Activated naive CD4-positive, alpha-beta T cell treated with anti-CD3 and anti-CD28 coated beads for 36 hours (primary cell): Measurements from ENCODE around the gene CDA. TPM values are rescaled to one million over a fixed set of nuclear protein-coding genes. Genes with fewer than 3 reads are reported as not detected.

Experiments
- CTCF ChIA-PET: fragments of 350-600 bp; sonication (Branson Sonifier 250); formaldehyde crosslinking; loops from one replicate; lab custom pipeline; 2021; ENCODE audit warnings: antibody characterized with exemption; lab: Charles Lee
- DNase-seq: peaks from one replicate; pipeline ENCODE4 v3.0.0-alpha.2; 2020
- H3K27ac Mint-ChIP-seq: one replicate; pipeline ENCODE4 v1.8.0; 2021; ENCODE audit warnings: mild to moderate bottlenecking, mixed read lengths
- H3K27me3 Mint-ChIP-seq: one replicate; pipeline ENCODE4 v1.8.0; 2021; ENCODE audit warnings: low read depth, mixed read lengths
- H3K36me3 Mint-ChIP-seq: one replicate; pipeline ENCODE4 v1.8.0; 2021; ENCODE audit warnings: low read depth, mixed read lengths
- H3K4me1 Mint-ChIP-seq: one replicate; pipeline ENCODE4 v1.8.0; 2021; ENCODE audit warnings: low read depth, mixed read lengths
- H3K4me3 Mint-ChIP-seq: one replicate; pipeline ENCODE4 v1.8.0; 2021; ENCODE audit warnings: mild to moderate bottlenecking, moderate library complexity, mixed read lengths
- H3K9me3 Mint-ChIP-seq: one replicate; pipeline ENCODE4 v1.8.0; 2021; ENCODE audit warnings: mixed read lengths
- intact Hi-C: fragments of 100-400 bp; cut with micrococcal nuclease; formaldehyde crosslinking; loops from one replicate; pipeline ENCODE4 v1.15.1; 2023
- total RNA-seq, 2 experiments: library from RNA; stranded (reverse); gene quantifications; one replicate each; pipeline ENCODE4 v1.2.3, GENCODE V29; 2021

CDA gene
- total RNA-seq, 2 experiments from 2014 or later: not detected

DNA sequence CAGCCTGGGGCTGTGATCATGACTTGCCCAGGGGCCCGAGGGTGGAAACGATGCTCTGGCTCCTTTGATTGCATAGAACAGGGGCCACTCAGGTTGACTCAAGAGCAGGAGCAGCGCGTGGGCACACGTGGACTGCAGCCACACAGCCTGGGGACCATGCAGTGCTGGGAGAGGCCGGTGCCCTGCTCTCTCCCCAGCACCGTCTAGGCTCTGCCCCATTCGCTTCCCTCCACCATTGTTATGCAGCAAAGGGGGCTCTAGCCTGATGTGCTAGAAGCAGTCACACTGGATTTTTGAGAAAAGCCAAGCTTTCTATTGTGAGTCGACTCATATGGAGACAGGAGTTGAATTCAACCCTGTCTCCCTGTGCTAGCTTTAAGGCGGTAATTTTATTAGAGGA is 53.1 kb downstream of the CDA start:
- H3K36me3 Mint-ChIP-seq: no peaks in the 10 kb centered on the region

DNA sequence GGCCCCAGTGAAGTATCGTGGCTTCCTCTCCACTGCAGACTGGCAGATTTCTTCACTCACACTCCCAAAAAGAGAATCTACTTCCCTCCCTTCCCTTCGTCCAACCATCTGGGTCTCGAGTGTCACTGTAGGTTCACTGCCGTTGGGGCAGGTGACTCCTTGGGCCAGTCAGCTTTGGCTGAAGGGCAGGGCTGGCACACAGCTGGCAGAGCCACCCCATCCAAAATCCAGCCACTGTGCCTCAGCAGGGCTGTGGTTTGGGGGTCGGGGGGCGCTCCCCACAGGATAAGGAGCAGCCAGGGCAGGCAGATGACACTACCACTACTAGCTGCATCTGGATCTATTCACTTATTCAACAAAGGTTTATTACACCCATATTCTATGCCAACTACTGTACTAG is 54.2 kb downstream of the CDA start:
- Mint-ChIP-seq H3K36me3 (no peaks in the 10 kb centered on the region), H3K27me3 (no peaks in the 10 kb centered on the region), H3K4me1 (peaks cover 2% of the 10 kb centered on the region), H3K27ac (no peak overlapping the region), H3K9me3 (no peaks in the 10 kb centered on the region), H3K4me3 (no peak overlapping the region)
- intact Hi-C loops: no loop called here
- DNase-seq: no peak
- CTCF ChIA-PET: interaction anchor here (0.6 to 1.6 kb wide), 4 partner anchors 9 to 1627 kb away, joined by 3 to 5 read pairs (median 3); no protein-coding TSS in a partner anchor

More for the DNA sequence above, 53.1 kb downstream of the CDA start:
- Mint-ChIP-seq H3K4me3 (no peak overlapping the region), H3K27me3 (no peaks in the 10 kb centered on the region), H3K27ac (no peak overlapping the region), H3K9me3 (no peaks in the 10 kb centered on the region), H3K4me1 (peaks cover 2% of the 10 kb centered on the region)
- no peak for DNase-seq
- CTCF ChIA-PET: interaction anchor here (0.7 to 2.3 kb wide), 4 partner anchors 8 to 116 kb away, joined by 3 to 5 read pairs (median 4); no protein-coding TSS in a partner anchor
- intact Hi-C loops: no loop called here

DNA sequence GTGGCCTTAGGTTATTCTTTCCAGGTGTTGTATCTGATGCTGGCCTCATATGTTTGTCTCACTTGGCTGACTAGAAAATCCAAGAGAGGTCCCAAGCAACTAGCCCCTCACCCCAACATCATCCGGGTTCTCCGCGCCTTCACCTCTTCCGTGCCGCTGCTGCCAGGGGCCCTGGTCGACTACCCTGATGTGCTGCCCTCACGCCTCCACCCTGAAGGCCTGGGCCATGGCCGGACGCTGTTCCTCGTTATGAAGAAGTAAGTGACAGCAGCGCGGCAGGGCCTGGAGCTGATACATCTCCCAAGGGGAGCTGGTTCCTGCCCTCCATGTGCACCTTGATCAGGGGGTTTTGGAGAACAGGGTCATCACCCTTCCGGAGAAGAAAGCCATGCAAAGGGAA is 55.5 kb downstream of the CDA start:
- H3K9me3 Mint-ChIP-seq: no peaks in the 10 kb centered on the region
- intact Hi-C loops: no loop called here
- H3K4me1 Mint-ChIP-seq: peaks cover 2% of the 10 kb centered on the region
- no peak overlapping the region for H3K27ac Mint-ChIP-seq
- CTCF ChIA-PET: no interaction called here
- H3K36me3 Mint-ChIP-seq: peaks cover under 1% of the 10 kb centered on the region
- no peak for DNase-seq
- H3K27me3 Mint-ChIP-seq: no peaks in the 10 kb centered on the region
- H3K4me3 Mint-ChIP-seq: no peak overlapping the region

DNA sequence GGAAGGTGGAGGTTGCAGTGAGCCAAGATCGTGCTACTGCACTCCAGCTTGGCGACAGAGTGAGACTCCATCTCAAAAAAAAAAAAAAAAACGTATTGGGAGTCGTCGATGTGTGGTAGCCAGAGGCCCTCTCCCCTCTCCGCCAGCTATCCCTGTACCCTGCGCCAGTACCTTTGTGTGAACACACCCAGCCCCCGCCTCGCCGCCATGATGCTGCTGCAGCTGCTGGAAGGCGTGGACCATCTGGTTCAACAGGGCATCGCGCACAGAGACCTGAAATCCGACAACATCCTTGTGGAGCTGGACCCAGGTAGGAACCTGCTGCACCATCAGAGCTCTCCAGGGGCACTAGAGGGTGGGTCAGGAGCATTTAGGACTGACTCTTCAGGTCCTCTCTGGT is 56.5 kb downstream of the CDA start:
- Mint-ChIP-seq H3K4me3 (no peak overlapping the region), H3K4me1 (no peaks in the 10 kb centered on the region), H3K27ac (no peak overlapping the region), H3K36me3 (peaks cover 8% of the 10 kb centered on the region), H3K27me3 (no peaks in the 10 kb centered on the region), H3K9me3 (no peaks in the 10 kb centered on the region)
- CTCF ChIA-PET: interaction anchor here (0.6 to 2.0 kb wide), 4 partner anchors 12 to 538 kb away, joined by 4 to 9 read pairs (median 4); no protein-coding TSS in a partner anchor
- intact Hi-C loops: no loop called here
- DNase-seq: no peak

DNA sequence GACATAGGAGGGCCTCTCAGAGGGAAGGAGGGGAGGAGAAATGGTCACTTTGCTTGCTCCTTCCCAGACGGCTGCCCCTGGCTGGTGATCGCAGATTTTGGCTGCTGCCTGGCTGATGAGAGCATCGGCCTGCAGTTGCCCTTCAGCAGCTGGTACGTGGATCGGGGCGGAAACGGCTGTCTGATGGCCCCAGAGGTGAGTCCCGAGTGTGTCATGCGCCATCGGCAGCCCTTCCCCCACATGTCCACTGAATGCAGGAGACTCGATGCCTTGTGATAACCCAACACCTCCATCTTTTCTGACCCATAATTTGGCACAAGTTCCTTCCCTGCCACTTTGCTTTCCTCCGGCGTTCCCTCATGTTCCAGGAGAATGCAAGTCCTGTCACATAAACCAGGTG is 59.5 kb downstream of the CDA start:
- no peaks in the 10 kb centered on the region for H3K27me3 Mint-ChIP-seq
- intact Hi-C loops: no loop called here
- peaks cover 14% of the 10 kb centered on the region for H3K36me3 Mint-ChIP-seq
- DNase-seq: no peak
- H3K27ac Mint-ChIP-seq: no peak overlapping the region
- no peak overlapping the region for H3K4me3 Mint-ChIP-seq
- H3K4me1 Mint-ChIP-seq: no peaks in the 10 kb centered on the region
- H3K9me3 Mint-ChIP-seq: no peaks in the 10 kb centered on the region
- CTCF ChIA-PET: interaction anchor here (1.5 to 2.6 kb wide), 2 partner anchors 9 to 49 kb away, joined by 3 to 7 read pairs; no protein-coding TSS in a partner anchor

DNA sequence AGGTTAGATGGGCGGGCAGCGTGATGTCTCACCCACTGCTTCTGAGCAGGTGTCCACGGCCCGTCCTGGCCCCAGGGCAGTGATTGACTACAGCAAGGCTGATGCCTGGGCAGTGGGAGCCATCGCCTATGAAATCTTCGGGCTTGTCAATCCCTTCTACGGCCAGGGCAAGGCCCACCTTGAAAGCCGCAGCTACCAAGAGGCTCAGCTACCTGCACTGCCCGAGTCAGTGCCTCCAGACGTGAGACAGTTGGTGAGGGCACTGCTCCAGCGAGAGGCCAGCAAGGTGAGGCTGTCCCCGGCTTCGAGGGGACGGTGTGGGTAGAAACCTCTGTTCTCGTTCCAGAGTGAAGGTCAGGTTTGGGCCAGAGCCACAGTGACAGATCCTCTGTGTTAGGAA is 60.0 kb downstream of the CDA start:
- H3K27ac Mint-ChIP-seq: no peak overlapping the region
- intact Hi-C loops: no loop called here
- no peaks in the 10 kb centered on the region for H3K4me1 Mint-ChIP-seq
- H3K27me3 Mint-ChIP-seq: no peaks in the 10 kb centered on the region
- no peak for DNase-seq
- H3K4me3 Mint-ChIP-seq: no peak overlapping the region
- CTCF ChIA-PET: interaction anchor here (1.6 to 2.6 kb wide), 2 partner anchors 10 to 15 kb away, joined by 3 to 7 read pairs; no protein-coding TSS in a partner anchor
- peaks cover 14% of the 10 kb centered on the region for H3K36me3 Mint-ChIP-seq
- no peaks in the 10 kb centered on the region for H3K9me3 Mint-ChIP-seq

DNA sequence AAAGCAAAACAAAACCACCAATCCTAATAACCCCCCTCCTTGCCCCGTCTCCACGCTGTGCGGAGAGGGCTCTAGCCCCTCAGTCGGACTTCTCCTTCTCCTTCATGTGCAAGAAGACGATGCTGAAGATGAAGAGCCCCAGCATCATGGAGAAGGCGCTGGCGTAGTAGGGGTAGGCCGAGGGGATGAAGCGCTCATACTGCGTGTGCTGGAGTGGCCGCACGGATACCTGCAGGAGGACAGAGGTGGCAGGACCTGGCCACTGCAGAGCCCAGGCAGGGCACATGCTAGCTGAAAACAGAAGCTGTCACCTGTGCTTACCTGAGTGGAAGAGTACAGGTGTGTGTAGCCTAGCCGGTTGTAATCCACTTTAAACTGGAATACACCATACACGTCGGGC is 63.4 kb downstream of the CDA start:
- H3K27me3 Mint-ChIP-seq: no peaks in the 10 kb centered on the region
- no peaks in the 10 kb centered on the region for H3K9me3 Mint-ChIP-seq
- H3K27ac Mint-ChIP-seq: no peak overlapping the region
- H3K4me1 Mint-ChIP-seq: peaks cover 8% of the 10 kb centered on the region
- H3K4me3 Mint-ChIP-seq: no peak overlapping the region
- CTCF ChIA-PET: no interaction called here
- no peak for DNase-seq
- intact Hi-C loops: no loop called here
- peaks cover 37% of the 10 kb centered on the region for H3K36me3 Mint-ChIP-seq

DNA sequence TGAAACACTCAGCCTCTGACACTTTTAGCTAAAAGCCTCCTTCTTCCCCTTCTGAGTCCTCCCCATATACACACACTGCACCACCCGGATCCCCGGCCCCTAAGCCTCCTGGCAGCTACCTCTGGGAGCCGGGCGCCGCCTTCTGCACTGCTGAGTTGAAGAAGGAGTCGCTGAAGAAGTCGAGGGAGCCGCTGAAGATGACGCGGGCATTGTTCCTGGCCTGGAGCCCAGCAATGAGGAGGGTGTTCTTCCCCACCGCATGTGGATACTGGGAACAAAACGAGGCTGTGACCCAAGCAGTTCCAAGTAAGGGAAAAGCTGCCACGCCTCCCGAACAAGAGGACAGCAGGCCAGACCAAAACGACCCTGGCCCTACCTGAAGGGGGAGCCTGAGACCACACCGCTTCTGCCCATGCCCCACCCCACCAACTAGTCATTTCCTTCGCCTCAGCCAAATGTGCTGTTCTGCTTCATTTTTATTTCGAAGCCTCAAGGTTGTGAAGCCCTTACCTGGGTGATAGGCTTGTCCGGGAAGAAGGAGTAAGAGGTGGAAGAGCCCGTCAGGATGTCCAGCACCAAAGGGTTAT is 65.3 kb downstream of the CDA start:
- Mint-ChIP-seq H3K36me3 (peaks cover 40% of the 10 kb centered on the region), H3K4me3 (no peak overlapping the region), H3K27ac (no peak overlapping the region), H3K4me1 (peaks cover 22% of the 10 kb centered on the region), H3K27me3 (no peaks in the 10 kb centered on the region), H3K9me3 (no peaks in the 10 kb centered on the region)
- intact Hi-C loops: no loop called here
- DNase-seq: no peak
- CTCF ChIA-PET: interaction anchor here (1.1 kb wide), 1 partner anchor 11 kb away, joined by 3 read pairs; no protein-coding TSS in a partner anchor

DNA sequence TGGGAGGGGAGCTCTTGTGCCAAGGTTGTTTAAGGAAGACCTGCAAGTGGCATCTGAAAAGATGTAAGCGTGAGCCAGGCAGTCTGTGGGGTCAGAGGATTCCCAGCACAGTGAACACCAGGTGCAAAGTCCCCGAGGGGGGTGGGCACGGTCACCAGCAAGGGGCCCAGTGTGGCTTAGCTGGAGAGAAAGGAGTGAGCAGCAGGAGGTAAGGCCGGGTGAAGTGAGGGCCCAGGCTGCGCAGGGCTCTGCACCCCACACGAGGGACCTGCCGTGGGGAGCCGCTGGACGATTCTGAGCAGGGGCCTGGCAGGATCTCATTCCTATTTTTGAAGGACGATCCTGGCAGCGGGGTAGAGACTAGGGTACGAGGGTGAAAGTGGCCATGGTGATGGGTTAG is 68.1 kb downstream of the CDA start:
- peaks cover 44% of the 10 kb centered on the region for H3K36me3 Mint-ChIP-seq
- H3K4me1 Mint-ChIP-seq: peaks cover 39% of the 10 kb centered on the region
- intact Hi-C loops: no loop called here

DNA sequence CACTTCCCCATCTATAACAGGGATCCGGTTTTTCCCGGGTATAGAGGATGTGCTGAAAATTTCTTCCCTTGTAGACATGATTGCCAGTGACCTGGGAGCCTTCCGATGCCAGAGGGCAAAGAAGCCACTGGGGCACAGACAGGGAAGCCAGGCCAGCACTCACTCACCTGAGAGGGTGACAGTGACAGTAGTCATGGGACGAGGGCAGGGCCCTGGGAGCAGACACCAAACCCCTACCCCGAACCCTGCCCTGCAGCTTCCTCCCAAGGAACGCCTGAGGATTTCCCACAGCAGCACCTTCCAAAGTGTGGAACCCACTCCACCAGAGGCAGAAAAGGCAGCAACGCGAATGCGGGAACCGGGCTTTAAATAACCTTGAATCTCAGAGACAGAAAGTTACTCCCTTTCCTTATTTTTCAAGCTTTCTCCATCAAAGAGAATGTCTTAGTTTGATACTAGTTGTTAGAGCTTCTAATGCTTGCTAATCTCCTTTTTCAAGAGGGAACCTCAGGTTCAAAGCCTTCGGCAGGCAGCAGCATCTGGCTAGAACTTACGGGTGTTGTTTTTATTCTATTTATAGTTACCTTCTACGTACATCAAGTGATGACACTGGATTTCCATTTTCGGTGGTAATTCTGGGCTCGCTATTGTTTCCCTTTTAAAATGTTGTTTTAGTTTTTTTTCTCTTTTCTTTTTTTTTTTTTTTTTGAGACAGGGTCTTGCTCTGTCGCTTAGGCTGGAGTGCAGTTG is 69.4 kb downstream of the CDA start:
- H3K36me3 Mint-ChIP-seq: peaks cover 40% of the 10 kb centered on the region
- H3K27ac Mint-ChIP-seq: peak overlapping the region; percentile 99
- CTCF ChIA-PET: interaction anchor here (0.7 kb wide), 2 partner anchors 135 to 517 kb away, joined by 3 read pairs; no protein-coding TSS in a partner anchor
- H3K4me1 Mint-ChIP-seq: peaks cover 50% of the 10 kb centered on the region
- no peaks in the 10 kb centered on the region for H3K9me3 Mint-ChIP-seq
- intact Hi-C loops: no loop called here
- no peaks in the 10 kb centered on the region for H3K27me3 Mint-ChIP-seq
- peak; percentile 24 for DNase-seq
- no peak overlapping the region for H3K4me3 Mint-ChIP-seq

More for the DNA sequence above, 68.1 kb downstream of the CDA start:
- H3K4me3 Mint-ChIP-seq: no peak overlapping the region
- no peak for DNase-seq
- peak overlapping the region; percentile 99 for H3K27ac Mint-ChIP-seq
- CTCF ChIA-PET: interaction anchor here (1.2 to 1.3 kb wide), 2 partner anchors 17 to 23 kb away, joined by 3 read pairs; partner anchors contain the start of gene PINK1
- no peaks in the 10 kb centered on the region for H3K27me3 Mint-ChIP-seq
- H3K9me3 Mint-ChIP-seq: no peaks in the 10 kb centered on the region

DNA sequence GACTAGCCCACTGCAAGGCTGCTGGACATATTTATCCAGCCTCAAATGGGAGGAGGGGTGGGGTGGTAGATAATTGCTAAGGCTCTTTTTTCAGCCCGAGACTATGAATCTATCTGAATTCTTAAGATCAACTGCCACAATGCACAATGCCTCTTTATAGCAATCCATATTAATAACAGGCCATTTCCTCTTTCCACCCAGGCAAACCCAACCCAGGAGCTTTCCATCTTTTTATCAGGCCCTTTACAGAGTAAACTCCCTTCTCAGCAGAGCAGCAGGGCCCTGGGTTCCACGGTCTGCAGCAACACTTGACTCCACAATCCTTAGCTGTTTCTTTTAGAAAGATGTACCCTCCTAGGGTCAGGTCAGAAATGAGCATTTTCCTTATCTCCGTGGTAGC is 71.5 kb downstream of the CDA start:
- no peak for DNase-seq
- Mint-ChIP-seq H3K9me3 (no peaks in the 10 kb centered on the region), H3K27ac (peak overlapping the region; percentile 99), H3K27me3 (no peaks in the 10 kb centered on the region), H3K36me3 (peaks cover 34% of the 10 kb centered on the region), H3K4me1 (peaks cover 50% of the 10 kb centered on the region), H3K4me3 (peak overlapping the region; percentile 99)
- intact Hi-C loops: no loop called here
- CTCF ChIA-PET: interaction anchor here (0.7 to 1.1 kb wide), 3 partner anchors 20 to 138 kb away, joined by 3 read pairs; partner anchors contain the start of gene HP1BP3

DNA sequence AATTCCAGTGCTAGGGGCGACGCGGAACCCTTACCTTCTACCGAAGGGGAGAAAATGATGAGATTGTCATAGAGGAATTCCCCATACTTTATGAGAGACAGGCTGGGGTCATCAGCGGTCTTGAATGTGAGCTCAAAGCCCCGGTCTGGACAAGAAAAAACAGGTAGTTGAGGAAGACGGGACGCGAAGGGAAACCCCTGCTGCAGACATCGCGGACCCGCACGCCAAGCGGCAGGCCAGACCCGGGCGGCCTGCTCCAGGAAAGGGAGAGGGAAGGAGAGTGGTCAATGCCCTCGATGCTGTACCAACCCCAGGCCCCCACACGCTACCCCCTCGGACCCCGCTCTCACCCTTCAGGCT is 71.9 kb downstream of the CDA start:
- Mint-ChIP-seq H3K4me3 (peak overlapping the region; percentile 99), H3K27me3 (no peaks in the 10 kb centered on the region), H3K9me3 (no peaks in the 10 kb centered on the region), H3K4me1 (peaks cover 50% of the 10 kb centered on the region), H3K36me3 (peaks cover 31% of the 10 kb centered on the region), H3K27ac (peak overlapping the region; percentile 99)
- peak; percentile 25 for DNase-seq
- CTCF ChIA-PET: interaction anchor here (1.0 kb wide), 1 partner anchor 138 kb away, joined by 3 read pairs; no protein-coding TSS in a partner anchor
- intact Hi-C loops: loop anchor here (1.0 kb wide), 4 partner anchors 27 to 515 kb away; partner anchors contain the start of gene EIF4G3
